Measurements from ENCODE around the gene NFATC3.
"Not testable (repeated sequence)": the region's sequence is repeated elsewhere in the genome, so short reads cannot be mapped to it uniquely, and the experiment has no call there.

NFATC3 gene

DNA sequence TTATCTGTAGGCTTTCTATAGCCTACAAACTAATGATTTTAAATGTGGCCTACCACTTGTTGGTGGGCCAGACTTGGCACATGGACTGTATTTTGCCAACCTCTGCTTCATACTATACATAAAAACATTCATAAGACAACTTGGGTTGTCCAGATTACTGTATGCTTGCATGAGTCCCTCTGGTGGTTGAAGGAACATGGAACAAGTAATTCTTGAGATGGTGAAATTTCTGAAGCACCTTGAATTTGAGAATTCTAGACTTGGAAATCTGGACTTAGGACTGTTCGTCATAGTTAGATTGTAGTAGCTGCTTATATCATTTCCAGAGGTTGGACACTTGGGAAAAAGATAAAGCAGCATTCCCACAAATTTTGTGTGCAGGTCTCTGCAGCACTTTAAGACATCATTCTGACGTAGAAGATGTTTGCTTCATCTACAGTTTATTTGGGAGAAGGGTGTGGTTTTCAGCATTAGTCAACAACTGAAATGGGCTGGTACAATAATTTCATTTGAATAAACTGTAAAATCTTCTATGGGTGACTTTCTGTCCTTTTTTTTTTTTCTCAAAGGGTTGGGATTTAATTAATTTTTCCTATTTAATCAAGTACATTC, 31.2 kb downstream of the NFATC3 start:
- no peak for DNase-seq (ENCODE audit: low read depth in 2 of 2)

DNA sequence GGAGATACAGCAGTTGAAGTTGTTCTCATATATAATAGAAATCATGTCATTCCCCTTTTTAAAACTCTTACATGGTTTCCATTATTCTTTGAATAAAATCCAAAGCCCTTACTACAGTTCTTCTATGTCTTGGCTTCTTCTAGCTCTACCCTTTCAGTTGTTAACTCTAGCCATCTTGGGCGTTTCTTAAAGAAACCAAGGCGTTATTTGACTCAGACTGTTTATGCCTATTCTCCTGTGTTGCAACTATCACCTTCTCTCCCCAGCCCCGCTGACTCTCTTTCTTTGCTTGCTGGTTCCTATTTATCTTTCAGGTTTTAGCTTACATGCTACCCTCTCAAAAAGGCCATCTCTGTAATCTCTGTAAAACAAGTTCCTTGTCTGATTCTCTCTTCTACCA, 32.7 kb downstream of the NFATC3 start:
- no peak for DNase-seq (ENCODE audit: low read depth in 2 of 2)

DNA sequence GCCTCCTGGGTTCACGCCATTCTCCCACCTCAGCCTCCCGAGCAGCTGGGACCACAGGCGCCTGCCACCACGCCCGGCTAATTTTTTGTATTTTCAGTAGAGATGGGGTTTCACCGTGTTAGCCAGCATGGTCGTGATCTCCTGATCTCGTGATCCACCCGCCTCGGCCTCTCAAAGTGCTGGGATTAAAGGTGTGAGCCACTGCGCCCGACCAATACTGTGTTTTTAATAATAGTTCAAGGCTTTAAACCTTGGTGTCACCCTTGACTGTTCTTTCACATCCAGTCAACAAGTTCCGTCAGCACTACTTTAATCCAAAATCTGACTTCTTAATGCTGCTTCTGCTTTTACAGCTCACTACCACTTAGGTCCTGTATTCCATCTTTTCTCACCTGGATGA, 33.8 kb downstream of the NFATC3 start:
- not testable (repeated sequence) for DNase-seq (ENCODE audit: low read depth in 2 of 2)

DNA sequence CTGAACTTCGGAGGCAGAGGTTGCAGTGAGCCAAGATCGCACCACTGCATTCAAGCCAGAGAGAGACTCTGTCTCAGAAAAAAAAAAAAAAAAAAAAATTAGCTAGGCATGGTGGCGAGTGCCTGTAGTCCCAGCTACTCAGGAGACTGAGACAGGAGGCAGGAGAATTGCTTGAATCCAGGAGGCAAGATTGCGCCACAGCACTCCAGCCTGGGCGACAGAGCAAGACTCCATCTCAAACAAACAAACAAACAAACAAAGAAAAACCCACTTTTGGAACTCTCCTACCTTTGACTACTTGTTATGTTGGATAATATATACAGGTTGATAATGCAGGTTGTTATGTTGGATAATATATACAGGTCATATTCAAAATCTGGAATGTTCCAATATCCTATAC, 35.3 kb downstream of the NFATC3 start:
- not testable (repeated sequence) for DNase-seq (ENCODE audit: low read depth in 2 of 2)

DNA sequence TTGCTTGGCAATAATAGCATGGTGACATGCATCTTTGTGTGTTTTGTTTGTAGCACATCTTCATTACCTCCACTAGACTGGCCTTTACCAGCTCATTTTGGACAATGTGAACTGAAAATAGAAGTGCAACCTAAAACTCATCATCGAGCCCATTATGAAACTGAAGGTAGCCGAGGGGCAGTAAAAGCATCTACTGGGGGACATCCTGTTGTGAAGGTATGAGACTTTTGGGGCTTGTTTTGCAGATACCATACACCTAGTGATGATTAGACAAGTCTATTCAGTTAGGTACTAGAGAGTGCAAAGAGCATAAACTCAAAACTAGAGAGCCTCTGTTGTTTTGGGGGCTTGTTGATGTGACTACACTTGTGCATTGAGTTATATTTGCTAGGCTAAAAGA, 41.2 kb downstream of the NFATC3 start:
- DNase-seq (ENCODE audit: low read depth in 2 of 2) = no peak

DNA sequence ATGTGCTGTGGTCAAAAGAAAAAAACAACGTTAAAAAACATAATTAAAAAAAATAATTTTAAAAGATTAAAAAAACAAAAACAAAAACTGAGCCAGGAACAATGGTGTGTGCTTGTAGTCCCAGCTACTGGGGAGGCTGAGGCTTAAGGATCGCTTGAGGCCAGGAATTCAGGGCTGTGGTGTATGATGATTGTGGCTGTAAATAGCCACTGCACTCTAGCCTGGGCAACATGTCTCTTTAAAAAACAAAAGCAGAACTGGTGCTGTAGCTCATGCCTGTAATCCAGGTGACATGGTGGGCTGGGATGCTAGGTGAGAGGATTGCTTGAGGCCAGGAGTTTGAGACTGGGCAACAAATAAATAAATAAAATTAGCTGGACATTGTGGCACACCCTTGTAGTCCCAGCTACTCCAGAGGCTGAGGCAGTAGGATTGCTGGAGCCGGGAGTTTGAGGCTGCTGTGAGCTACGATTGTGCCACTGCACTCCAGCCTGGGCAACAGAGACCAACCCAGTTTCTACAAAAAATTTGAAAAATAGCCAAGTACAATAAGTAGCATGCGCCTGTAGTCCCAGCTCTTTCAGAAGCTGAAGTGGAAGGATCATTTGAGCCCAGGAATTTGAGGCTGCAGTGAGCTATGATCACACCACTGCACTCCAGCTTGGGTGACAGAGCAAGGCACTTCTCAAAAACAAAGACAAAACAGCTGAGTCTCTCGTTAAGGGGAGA, 43.6 kb downstream of the NFATC3 start:
- DNase-seq (ENCODE audit: low read depth in 2 of 2) = no peak

DNA sequence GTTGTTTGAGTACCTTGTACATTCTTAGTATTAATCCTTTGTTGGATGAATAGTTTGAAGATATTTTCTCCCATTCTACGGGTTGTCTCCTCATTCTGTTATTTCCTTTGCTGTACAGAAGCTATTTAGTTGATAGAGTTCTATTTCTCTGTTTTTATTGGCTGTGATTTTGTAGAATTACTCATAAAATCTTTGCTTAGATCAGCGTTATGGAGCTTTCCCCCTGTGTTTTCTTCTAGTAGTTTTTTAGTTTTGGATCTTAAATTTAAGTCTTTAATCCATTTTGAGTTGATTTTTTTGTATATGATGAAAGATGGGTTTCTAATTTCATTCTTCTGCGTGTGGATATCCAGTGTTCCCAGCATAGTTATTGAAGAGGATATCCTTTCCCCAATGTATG, 45.4 kb downstream of the NFATC3 start:
- DNase-seq (ENCODE audit: low read depth in 2 of 2) = no peak

DNA sequence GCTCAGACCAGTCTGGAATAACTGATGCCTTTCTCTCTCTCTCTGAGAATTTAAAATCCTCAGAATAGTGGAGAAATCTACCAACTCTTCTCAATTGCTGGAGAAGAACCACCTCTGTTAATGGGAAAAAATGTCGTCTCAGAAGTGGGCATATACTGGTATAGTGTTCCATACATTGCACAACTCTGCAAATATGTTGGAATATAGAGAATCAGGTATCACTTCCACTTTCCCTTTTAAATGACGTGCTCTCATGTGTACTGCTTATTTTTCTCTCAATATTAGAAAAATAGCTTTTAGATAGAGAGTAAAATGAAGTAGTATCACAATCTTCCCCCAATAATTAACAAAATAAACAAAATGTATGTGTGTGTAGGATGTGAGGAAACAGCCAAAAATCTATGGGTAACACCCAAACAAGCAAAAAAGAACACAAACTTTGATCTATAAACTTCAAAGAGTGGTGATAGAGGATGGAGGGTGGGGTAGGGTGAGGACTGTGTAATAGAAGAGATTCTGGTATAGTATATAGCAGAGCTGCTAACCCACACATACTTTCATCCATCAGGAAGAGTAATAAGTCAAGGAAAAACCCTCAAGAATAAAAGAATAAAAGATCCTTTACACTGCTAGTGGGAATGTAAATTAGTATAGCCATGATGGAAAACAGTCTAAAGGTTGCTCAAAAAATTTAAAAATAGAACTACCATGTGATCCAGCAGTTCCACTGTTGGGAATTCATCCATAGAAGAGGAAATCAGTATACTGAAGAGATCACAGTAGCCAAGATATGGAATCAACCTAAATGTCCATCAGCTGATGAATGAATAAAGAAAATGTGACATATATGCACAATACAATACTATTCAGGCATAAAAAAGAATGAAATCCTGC, 46.9 kb downstream of the NFATC3 start:
- no peak for DNase-seq (ENCODE audit: low read depth in 2 of 2)

DNA sequence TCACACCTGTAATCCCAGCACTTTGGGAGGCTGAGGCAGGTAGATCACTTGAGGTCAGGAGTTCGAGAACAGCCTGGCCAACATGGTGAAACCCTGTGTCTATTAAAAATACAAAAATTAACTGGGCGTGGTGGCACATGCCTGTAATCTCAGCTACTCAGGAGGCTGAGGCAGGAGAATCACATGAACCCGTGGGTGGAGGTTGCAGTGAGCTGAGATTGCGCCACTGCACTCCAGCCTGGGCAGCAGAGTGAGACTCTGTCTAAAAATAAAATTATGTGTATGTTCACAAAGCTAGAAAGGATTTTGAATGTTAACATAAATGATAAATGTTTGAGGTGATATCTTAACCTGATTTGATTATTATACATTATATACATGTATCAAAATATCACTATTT, 47.8 kb downstream of the NFATC3 start:
- not testable (repeated sequence) for DNase-seq (ENCODE audit: low read depth in 2 of 2)

DNA sequence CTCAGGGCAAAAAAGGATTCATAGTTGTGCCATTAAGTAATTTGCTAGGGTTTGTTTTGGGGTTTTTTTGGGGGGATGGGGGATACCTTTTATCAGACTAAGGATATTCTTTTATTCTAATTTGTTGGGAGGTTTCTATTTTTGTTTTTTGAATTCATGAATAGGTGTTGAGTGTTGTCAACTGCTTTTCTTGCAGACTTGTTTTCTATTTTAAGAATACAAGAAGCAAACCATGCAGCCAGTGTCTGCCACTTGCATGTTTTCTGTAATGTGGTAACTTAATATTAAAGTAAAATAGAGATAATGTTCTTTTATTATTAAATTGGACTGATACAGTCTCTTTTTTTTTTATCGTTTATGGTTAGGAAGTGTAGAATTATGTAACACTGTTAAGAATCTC, 49.5 kb downstream of the NFATC3 start:
- no peak for DNase-seq (ENCODE audit: low read depth in 2 of 2)

DNA sequence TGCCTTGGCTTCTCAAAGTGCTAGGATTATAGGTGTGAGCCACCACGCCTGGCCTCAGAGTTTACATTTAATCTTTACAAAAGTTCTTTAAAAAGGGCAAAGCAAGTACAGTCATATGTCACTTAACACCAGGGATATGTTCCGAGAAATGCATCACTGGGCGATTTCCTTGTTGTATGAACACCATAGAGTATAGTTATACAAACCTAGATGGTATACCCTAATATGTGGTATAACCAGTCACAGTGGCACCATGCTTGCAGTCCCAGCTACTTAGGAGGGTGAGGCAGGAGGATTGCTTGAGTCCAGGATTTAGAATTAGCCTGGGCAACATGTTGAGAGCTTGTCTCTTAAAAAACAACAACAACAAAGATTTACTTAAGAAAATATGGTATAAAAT, 51.3 kb downstream of the NFATC3 start:
- no peak for DNase-seq (ENCODE audit: low read depth in 2 of 2)

DNA sequence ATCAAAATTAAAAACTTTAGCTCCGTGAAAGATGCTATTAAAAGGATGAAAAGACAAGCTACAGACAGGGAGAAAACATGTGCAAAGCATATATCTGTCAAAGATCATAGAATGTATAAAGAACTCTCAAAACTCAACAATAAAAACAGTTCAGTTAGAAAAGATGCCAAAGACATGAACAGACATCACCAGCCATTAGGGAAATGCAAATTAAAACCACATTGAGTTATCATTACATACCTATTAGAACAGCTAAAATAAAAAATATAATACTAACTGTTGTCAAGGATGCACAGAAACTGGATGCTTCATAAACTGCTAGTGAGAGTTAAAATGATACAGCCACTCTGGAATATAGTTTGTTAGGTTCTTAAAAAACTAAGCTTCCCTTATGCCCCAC, 58.8 kb downstream of the NFATC3 start:
- no peak for DNase-seq (ENCODE audit: low read depth in 2 of 2)

DNA sequence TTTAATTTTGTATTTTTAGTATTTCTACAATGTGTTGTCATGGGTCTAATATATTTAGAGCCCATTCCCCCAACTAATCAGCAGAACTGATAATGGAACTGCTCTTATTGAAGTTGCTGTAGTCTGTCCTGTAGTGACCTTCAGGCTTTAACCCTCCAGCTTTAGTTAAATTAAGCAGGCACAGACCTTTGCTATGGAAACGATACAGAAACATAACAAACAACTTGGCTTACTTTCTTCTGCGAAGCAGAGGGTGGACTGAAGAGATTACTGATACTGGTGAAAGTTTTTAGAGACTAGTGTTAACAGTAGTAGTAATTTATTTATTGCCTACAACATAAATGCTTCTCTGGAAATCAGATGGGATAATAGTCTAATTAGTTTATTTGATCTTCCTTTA, 61.4 kb downstream of the NFATC3 start:
- no peak for DNase-seq (ENCODE audit: low read depth in 2 of 2)

DNA sequence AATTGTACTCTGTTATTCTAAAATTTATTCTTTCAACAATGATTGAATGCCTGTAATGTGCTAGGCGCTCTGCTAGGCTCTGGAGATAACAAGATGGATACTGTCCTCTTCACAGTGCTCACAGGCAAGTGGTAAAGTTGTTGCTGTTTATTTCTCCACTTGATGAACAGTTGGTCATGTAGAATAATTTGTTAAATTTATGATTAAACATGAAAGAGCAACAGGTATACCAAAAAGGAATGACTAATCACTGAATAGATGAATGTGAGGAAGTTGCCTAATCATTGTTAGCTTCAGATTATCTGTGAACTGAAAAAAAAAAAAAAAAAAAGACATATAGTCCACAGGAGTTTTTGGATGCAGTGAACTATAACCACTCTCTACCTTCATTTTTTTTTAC, 62.3 kb downstream of the NFATC3 start:
- no peak for DNase-seq (ENCODE audit: low read depth in 2 of 2)

DNA sequence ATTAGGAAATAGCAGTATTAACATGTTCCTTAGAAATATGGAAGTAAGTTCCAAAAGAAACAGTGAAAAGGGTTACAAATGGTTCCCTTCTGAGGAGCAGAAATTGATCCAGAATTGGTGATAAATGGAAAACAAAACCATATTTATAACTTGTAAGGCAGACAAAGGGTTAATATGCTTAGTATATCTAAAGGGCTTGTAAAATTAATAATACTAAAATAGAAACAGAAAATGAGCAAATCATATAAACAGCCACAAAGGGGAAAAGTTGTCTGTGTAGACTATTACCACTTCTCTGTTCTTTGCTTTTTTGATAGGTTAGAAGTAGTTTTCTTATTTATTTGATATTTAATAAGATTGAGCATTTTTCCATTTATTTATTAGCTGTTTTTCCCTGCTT, 64.4 kb downstream of the NFATC3 start:
- no peak for DNase-seq (ENCODE audit: low read depth in 2 of 2)

DNA sequence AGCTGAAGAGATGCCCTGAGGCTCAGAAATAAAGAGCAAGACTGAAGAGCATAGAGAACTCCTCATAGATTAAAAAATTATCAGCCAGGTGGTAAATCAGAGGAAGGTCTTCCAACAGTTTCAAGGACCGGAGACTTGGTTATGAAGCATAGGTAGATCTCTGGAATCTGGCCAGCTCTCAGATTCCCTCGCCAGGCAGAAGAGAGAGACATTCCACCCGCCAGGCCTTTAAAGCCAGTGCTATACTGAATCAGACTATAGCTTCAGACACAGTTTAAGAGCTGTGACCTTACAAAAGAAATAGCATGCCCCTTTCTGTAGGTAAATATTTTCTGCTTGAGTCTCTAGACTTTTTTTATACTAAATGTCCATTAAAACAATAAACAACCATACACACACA, 70.3 kb downstream of the NFATC3 start:
- no peak for DNase-seq (ENCODE audit: low read depth in 2 of 2)

DNA sequence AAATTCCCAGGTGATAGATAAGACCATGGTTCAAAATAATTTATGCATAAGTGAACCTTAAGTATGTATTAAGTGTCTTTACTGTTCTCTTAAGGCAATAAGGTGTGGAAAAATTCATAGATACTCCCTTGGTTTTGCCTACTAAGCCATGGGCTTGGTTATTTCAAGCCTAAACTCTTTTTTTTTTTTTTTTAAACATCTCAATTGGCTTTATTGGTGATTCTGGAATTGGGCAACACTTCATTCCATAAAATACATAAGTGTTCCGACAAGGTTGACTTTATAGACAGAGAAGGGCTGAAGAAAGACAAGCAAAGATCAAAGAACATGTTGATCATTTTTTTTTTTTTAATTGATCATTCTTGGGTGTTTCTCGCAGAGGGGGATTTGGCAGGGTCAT, 77.2 kb downstream of the NFATC3 start:
- no peak for DNase-seq (ENCODE audit: low read depth in 2 of 2)

DNA sequence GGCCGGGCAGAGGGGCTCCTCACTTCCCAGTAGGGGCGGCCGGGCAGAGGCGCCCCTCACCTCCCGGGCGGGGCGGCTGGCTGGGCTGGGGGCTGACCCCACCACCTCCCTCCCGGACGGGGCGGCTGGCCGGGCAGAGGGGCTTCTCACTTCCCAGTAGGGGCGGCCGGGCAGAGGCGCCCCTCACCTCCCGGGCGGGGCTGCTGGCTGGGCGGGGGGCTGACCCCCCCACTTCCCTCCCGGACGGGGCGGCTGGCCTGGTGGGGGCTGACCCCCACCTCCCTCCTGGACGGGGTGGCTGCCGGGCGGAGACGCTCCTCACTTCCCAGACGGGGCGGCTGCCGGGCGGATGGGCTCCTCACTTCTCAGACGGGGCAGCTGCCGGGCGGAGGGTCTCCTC, 78.1 kb downstream of the NFATC3 start:
- not testable (repeated sequence) for DNase-seq (ENCODE audit: low read depth in 2 of 2)

DNA sequence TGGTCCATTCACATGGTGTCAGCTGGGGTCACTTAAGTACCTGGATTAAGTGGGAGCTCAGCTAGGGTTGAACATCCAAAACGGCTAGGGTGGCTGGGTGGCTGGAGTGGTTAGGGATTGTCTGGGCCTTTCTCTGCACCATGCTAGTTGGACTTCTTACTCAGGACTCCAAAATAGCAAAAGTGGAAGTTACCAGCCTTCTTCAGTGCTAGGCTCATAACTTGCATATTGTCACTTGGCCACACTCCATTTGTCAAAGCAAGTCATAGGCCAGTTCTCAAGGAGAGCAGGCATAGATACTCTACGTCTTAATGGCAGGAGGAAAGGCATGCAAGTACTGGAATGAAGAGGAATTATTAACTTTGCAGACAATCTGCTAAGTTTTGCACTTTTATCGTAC, 81.1 kb downstream of the NFATC3 start:
- DNase-seq (ENCODE audit: low read depth in 2 of 2) = no peak

DNA sequence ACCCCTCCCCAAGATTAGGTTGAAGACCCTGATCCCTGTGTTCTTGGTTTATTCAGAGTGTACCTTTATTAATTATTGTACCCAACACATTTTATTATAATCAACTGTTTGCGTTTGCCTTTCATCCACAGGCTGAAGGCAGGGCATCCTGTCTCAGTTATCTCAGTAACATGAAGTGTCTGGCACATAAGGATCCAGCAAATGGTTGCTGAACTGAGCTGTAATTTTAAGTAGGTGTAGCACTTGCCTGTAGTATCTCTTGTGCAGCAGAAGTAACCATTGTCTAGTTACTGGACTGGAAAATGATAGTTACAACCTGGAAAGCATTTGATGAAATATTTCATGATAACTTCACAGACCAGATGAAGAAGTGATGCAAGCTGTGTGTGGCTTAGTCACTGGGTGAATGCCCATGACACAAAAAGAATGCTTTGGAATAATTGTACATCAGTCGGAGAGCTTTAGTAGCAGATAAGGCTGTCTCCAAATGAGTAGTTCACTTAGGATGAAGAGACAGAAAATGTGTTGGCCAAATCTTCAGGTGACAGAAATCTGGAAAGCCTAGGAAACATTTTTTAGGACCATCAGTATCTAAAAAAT, 94.1 kb downstream of the NFATC3 start:
- DNase-seq (ENCODE audit: low read depth in 2 of 2) = no peak

DNA sequence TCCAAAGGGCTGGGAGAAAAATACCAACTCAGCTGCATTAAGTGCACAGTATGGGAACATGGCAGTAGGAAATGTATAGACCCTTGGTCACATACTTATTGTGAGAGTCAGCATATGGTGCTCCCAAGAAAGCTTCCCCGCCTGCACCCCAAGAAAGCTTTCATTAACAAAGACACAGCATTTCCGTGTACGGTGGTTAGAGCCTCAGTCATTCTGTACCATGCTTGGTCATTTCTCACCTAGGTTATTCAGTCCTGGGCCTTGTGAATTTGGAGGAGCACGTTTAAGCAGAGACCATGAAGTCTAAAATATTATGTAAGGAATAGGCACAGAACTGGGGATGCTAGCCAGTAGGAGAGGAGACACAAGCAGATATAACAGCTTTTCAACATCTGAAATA, 94.7 kb downstream of the NFATC3 start:
- no peak for DNase-seq (ENCODE audit: low read depth in 2 of 2)

DNA sequence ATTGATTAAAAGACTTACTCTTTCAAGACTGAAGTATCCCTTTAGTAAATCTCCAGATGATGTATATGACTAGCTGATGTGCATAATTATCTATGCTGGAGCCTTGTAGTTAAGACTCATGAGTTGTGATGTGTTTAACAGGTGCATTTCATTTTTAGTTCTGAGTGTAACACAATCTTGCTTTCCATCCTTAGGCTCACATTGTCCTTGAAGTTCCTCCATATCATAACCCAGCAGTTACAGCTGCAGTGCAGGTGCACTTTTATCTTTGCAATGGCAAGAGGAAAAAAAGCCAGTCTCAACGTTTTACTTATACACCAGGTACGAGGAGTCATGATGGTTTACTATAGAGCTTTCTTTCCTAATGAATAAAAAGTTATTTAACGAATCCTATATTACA, 97.9 kb downstream of the NFATC3 start:
- no peak for DNase-seq (ENCODE audit: low read depth in 2 of 2)

Data from stimulated activated CD8-positive, alpha-beta memory T cell treated with anti-CD3 and anti-CD28 coated beads, Interleukin-15, amount 100 ng/mL, for 48 hours (primary cell).